Epithelial cell of esophagus (primary cell): Measurements from ENCODE around the gene FCRLB.
A peak's percentile ranks its signal among the peaks of the same experiment; 100 is the strongest.
"Not testable (repeated sequence)": the region's sequence is repeated elsewhere in the genome, so short reads cannot be mapped to it uniquely, and the experiment has no call there.

ENCODE experiments used
- DNase-seq: peaks from one replicate; pipeline ENCODE4 v3.0.0; 2010; ENCODE audit warnings: low read depth
- H3K4me3 ChIP-seq: 2 replicates; pipeline ENCODE4 v1.5.1; 2011; ENCODE audit warnings: mild to moderate bottlenecking, low read length, control low read depth
- CTCF ChIP-seq: IDR thresholded peaks from 2 replicates; pipeline ENCODE4 v1.5.1; 2011; ENCODE audit warnings: low read depth, mild to moderate bottlenecking, low read length, control low read depth, inconsistent platforms; ENCODE audit not compliant: insufficient read depth; ENCODE audit errors: missing control alignments

FCRLB gene

GRCh38 chr1:161722406-161722805 is 1.1 kb downstream of the FCRLB start:
- no peak for TF ChIP-seq CTCF
- no peak for DNase-seq

GRCh38 chr1:161723459-161724141 is 2.3 kb downstream of the FCRLB start:
- H3K4me3 ChIP-seq, result no peak overlapping the region
- peak; percentile 77 for DNase-seq
- no peak for TF ChIP-seq CTCF

More at GRCh38 chr1:161722406-161722805, 1.1 kb downstream of the FCRLB start:
- no peak overlapping the region for H3K4me3 ChIP-seq

GRCh38 chr1:161725258-161725907 is 4.0 kb downstream of the FCRLB start:
- H3K4me3 ChIP-seq, result peak overlapping the region; percentile 63
- DNase-seq, result not testable (repeated sequence)

GRCh38 chr1:161725908-161726472 is 4.6 kb downstream of the FCRLB start:
- peak; percentile 30 for TF ChIP-seq CTCF
- DNase-seq, result peak; percentile 43
- peak overlapping the region; percentile 63 for H3K4me3 ChIP-seq

GRCh38 chr1:161726473-161727255 is 5.3 kb downstream of the FCRLB start:
- TF ChIP-seq CTCF, result no peak
- peak; percentile 60 for DNase-seq
- peak overlapping the region; percentile 63 for H3K4me3 ChIP-seq

- no peak for TF ChIP-seq CTCF
- peak overlapping the region; percentile 63 for H3K4me3 ChIP-seq
- DNase-seq, result no peak
Measured at GRCh38 chr1:161727256-161727924, 6.0 kb downstream of the FCRLB start.
